HuH-7.5 (cell line): ENCODE measurements around the gene UBL3.
A peak's percentile ranks its signal among the peaks of the same experiment; 100 is the strongest.

Experiments used
- DNase-seq: peaks from one replicate; pipeline ENCODE4 v3.0.0; 2011; ENCODE audit warnings: low spot score

Gene UBL3

GRCh38 chr13:29758531-29759114 is 91.8 kb downstream of the UBL3 start:
- DNase-seq: peak; percentile 18

- DNase-seq: no peak
Observed at GRCh38 chr13:29756506-29756905, 93.9 kb downstream of the UBL3 start.

- DNase-seq: no peak
Observed at GRCh38 chr13:29754473-29754806, 96.0 kb downstream of the UBL3 start.

- no peak for DNase-seq
Observed at GRCh38 chr13:29753618-29754472, 96.6 kb downstream of the UBL3 start.

- no peak for DNase-seq
Observed at GRCh38 chr13:29752175-29752574, 98.2 kb downstream of the UBL3 start.

- DNase-seq: no peak
Observed at GRCh38 chr13:29750183-29750530, 100.3 kb downstream of the UBL3 start.

GRCh38 chr13:29749401-29750182 is 100.8 kb downstream of the UBL3 start:
- DNase-seq: no peak

- DNase-seq: no peak
Observed at GRCh38 chr13:29748097-29748496, 102.3 kb downstream of the UBL3 start.

- DNase-seq: no peak
Observed at GRCh38 chr13:29746148-29746677, 104.2 kb downstream of the UBL3 start.

- no peak for DNase-seq
Observed at GRCh38 chr13:29745704-29746103, 104.7 kb downstream of the UBL3 start.

GRCh38 chr13:29743201-29743786 is 107.1 kb downstream of the UBL3 start:
- DNase-seq: no peak

- no peak for DNase-seq
Observed at GRCh38 chr13:29740961-29741360, 109.5 kb downstream of the UBL3 start.

GRCh38 chr13:29737061-29737460 is 113.4 kb downstream of the UBL3 start:
- DNase-seq: no peak

- DNase-seq: no peak
Observed at GRCh38 chr13:29733147-29733611, 117.2 kb downstream of the UBL3 start.

- no peak for DNase-seq
Observed at GRCh38 chr13:29730253-29730652, 120.2 kb downstream of the UBL3 start.

- no peak for DNase-seq
Observed at GRCh38 chr13:29722415-29722814, 128.0 kb downstream of the UBL3 start.

GRCh38 chr13:29721766-29722165 is 128.7 kb downstream of the UBL3 start:
- no peak for DNase-seq

GRCh38 chr13:29718694-29719093 is 131.7 kb downstream of the UBL3 start:
- no peak for DNase-seq

- DNase-seq: no peak
Observed at GRCh38 chr13:29716493-29716892, 133.9 kb downstream of the UBL3 start.
